Brain microvascular endothelial cell (primary cell): ENCODE measurements around the gene TIMM10.

ENCODE experiments used
- DNase-seq: peaks from one replicate; pipeline ENCODE4 v3.0.0-alpha.2; 2020
- H3K27ac ChIP-seq: fragments of 250-450 bp; sonication (Bioruptor Pico); 2 replicates; pipeline ENCODE4 v1.5.1; 2020; ENCODE audit warnings: mild to moderate bottlenecking, moderate library complexity
- H3K27me3 ChIP-seq: fragments of 250-450 bp; sonication (Bioruptor Pico); replicated peaks from 2 replicates; pipeline ENCODE4 v1.5.1; 2020; ENCODE audit warnings: mild to moderate bottlenecking
- H3K36me3 ChIP-seq: fragments of 250-450 bp; sonication (Bioruptor Pico); replicated peaks from 2 replicates; pipeline ENCODE4 v1.5.1; 2020; ENCODE audit warnings: mild to moderate bottlenecking
- H3K4me3 ChIP-seq: 2 replicates; pipeline ENCODE4 v1.5.1; 2011; ENCODE audit warnings: low read depth, mild to moderate bottlenecking, control low read depth, low read length, moderate library complexity
- CTCF ChIP-seq: IDR thresholded peaks from 2 replicates; pipeline ENCODE4 v1.5.1; 2011; ENCODE audit warnings: low read depth, mild to moderate bottlenecking, moderate library complexity, low read length, control low read depth, inconsistent platforms; ENCODE audit errors: missing control alignments
- in situ Hi-C: cut with HindIII; loops from 2 replicates; pipeline ENCODE4 v1.10.0; 2017; ENCODE audit warnings: low sequenced_read_pairs, low pct_ligation_motif_present

Gene TIMM10

GRCh38 chr11:57513911-57514537, 16.5 kb downstream of the TIMM10 start:
- peak; percentile 1 for TF ChIP-seq CTCF
- no peak for DNase-seq
- Histone ChIP-seq H3K4me3 (peak overlapping the region; percentile 77), H3K36me3 (no peaks in the 10 kb centered on the region), H3K27me3 (no peaks in the 10 kb centered on the region), H3K27ac (no peak overlapping the region)
- in situ Hi-C loops = no loop called here

GRCh38 chr11:57513452-57513795, 17.1 kb downstream of the TIMM10 start:
- DNase-seq = no peak
- TF ChIP-seq CTCF = no peak
- H3K36me3 ChIP-seq = no peaks in the 10 kb centered on the region
- H3K27ac ChIP-seq = no peak overlapping the region
- in situ Hi-C loops = no loop called here
- no peaks in the 10 kb centered on the region for H3K27me3 ChIP-seq
- H3K4me3 ChIP-seq = no peak overlapping the region

- Histone ChIP-seq H3K27me3 (no peaks in the 10 kb centered on the region), H3K27ac (no peak overlapping the region), H3K36me3 (no peaks in the 10 kb centered on the region), H3K4me3 (no peak overlapping the region)
- in situ Hi-C loops = no loop called here
- no peak for DNase-seq
- no peak for TF ChIP-seq CTCF
Observed at GRCh38 chr11:57512646-57513451, 17.7 kb downstream of the TIMM10 start.

- no peak for DNase-seq
- no peaks in the 10 kb centered on the region for H3K27me3 ChIP-seq
- H3K27ac ChIP-seq = no peak overlapping the region
- H3K4me3 ChIP-seq = no peak overlapping the region
- no peak for TF ChIP-seq CTCF
- in situ Hi-C loops = no loop called here
- no peaks in the 10 kb centered on the region for H3K36me3 ChIP-seq
Observed at GRCh38 chr11:57511741-57512430, 18.7 kb downstream of the TIMM10 start.

GRCh38 chr11:57508341-57509170, 22.0 kb downstream of the TIMM10 start:
- in situ Hi-C loops = no loop called here
- no peaks in the 10 kb centered on the region for H3K27me3 ChIP-seq
- DNase-seq = no peak
- no peak overlapping the region for H3K4me3 ChIP-seq
- no peaks in the 10 kb centered on the region for H3K36me3 ChIP-seq
- H3K27ac ChIP-seq = no peak overlapping the region
- no peak for TF ChIP-seq CTCF
